Endothelial cell of umbilical vein (primary cell): Measurements from ENCODE around the gene MME. TPM values are rescaled to one million over a fixed set of nuclear protein-coding genes. Genes with fewer than 3 reads are reported as not detected.

Experiments
- BruUV-seq: library from RNA; stranded (reverse); fragments of 400-500 nt; replicated peaks from 2 replicates; lab custom pipeline; 2021; lab: Mats Ljungman, UMichigan
- CTCF ChIA-PET: fragments of 300-600, 350-600 bp; sonication (Branson Sonifier 250); formaldehyde crosslinking; loops from one replicate; lab custom pipeline; 2021; ENCODE audit warnings: antibody characterized with exemption, inconsistent platforms; lab: Charles Lee
- POLR2A ChIA-PET: fragments of 300-600, 350-600 bp; sonication (Branson Sonifier 250); formaldehyde crosslinking; loops from one replicate; lab custom pipeline; 2021; ENCODE audit warnings: antibody characterized with exemption, inconsistent platforms; lab: Charles Lee
- DNase-seq: peaks from one replicate; pipeline ENCODE4 v3.0.0-alpha.2; 2011; ENCODE audit warnings: low read depth, low spot score
- FAIRE-seq: peaks from 2 replicates; lab custom pipeline; 2011; peaks lifted over from hg19 to GRCh38; lab: Jason Lieb, UNC
- H2AFZ ChIP-seq: 2 replicates; pipeline ENCODE4 v1.6.0; 2012; ENCODE audit warnings: low read depth, low read length, control low read depth, inconsistent platforms
- H3K27ac ChIP-seq: 2 replicates; pipeline ENCODE4 v1.5.1; 2011; ENCODE audit warnings: low read depth, mild to moderate bottlenecking, control low read depth, low read length, moderate library complexity; ENCODE audit not compliant: insufficient read depth
- H3K27me3 ChIP-seq, 2 experiments: 2 replicates each; pipeline versions ENCODE4 v1.6.0 to v1.6.1; 2011; ENCODE audit warnings: low read length in 2 of 2, mixed read lengths in 1 of 2; ENCODE audit not compliant: control insufficient read depth in 2 of 2, insufficient read depth in 2 of 2
- H3K36me3 ChIP-seq, 2 experiments: 2 replicates in 1 of 2; 3 replicates in 1 of 2; pipeline ENCODE4 v1.5.1; 2011; ENCODE audit warnings: low read length in 2 of 2, mild to moderate bottlenecking in 1 of 2, moderate library complexity in 1 of 2; ENCODE audit not compliant: control insufficient read depth in 2 of 2, insufficient read depth in 2 of 2; ENCODE audit errors: extremely low read depth in 1 of 2
- H3K4me1 ChIP-seq: 3 replicates; pipeline ENCODE4 v1.5.1; 2011; ENCODE audit warnings: mild to moderate bottlenecking, low read length; ENCODE audit not compliant: control insufficient read depth, insufficient read depth; ENCODE audit errors: extremely low read depth
- H3K4me2 ChIP-seq: 2 replicates; pipeline ENCODE4 v1.6.1; 2011; ENCODE audit warnings: low read length, control low read depth, mixed read lengths; ENCODE audit not compliant: insufficient read depth
- H3K4me3 ChIP-seq, 3 experiments: fragments of 200-600 bp in 1 of 3; sonication (generic), shearing (Covaris generic) in 1 of 3; replicated peaks in 1 of 3; 2 replicates each; pipeline ENCODE4 v1.5.1; 2011 to 2016; ENCODE audit warnings: control low read depth in 3 of 3, low read length in 3 of 3, mild to moderate bottlenecking in 2 of 3, inconsistent platforms in 1 of 3, low read depth in 1 of 3, moderate library complexity in 1 of 3; ENCODE audit not compliant: insufficient read depth in 1 of 3
- H3K79me2 ChIP-seq: 2 replicates; pipeline ENCODE4 v1.6.0; 2012; ENCODE audit warnings: low read length, inconsistent platforms; ENCODE audit not compliant: control insufficient read depth, insufficient read depth
- H3K9ac ChIP-seq: replicated peaks from 2 replicates; pipeline ENCODE3; 2011; ENCODE audit warnings: low read length, control low read depth; ENCODE audit not compliant: insufficient read depth; ENCODE audit errors: extremely low read depth
- H3K9me1 ChIP-seq: replicated peaks from 3 replicates; pipeline ENCODE4 v1.6.0; 2011; ENCODE audit warnings: mild to moderate bottlenecking, low read length; ENCODE audit not compliant: control insufficient read depth, insufficient read depth; ENCODE audit errors: extremely low read depth
- H3K9me3 ChIP-seq: replicated peaks from 2 replicates; pipeline ENCODE4 v1.5.1; 2012; ENCODE audit warnings: low read length, inconsistent platforms; ENCODE audit not compliant: control insufficient read depth, insufficient read depth
- H4K20me1 ChIP-seq: replicated peaks from 2 replicates; pipeline ENCODE3; 2011; ENCODE audit warnings: mild to moderate bottlenecking, low read length; ENCODE audit not compliant: control insufficient read depth, insufficient read depth; ENCODE audit errors: extremely low read depth
- EZH2 ChIP-seq: IDR thresholded peaks from 2 replicates; pipeline ENCODE4 v1.6.1; 2012; ENCODE audit warnings: borderline replicate concordance, low read depth, mild to moderate bottlenecking, moderate library complexity, low read length, inconsistent platforms; ENCODE audit not compliant: severe bottlenecking
- FOS ChIP-seq: IDR thresholded peaks from 2 replicates; pipeline ENCODE4 v1.6.1; 2011; ENCODE audit warnings: mild to moderate bottlenecking, low read length, moderate library complexity, borderline replicate concordance; ENCODE audit not compliant: insufficient read depth
- GATA2 ChIP-seq: IDR thresholded peaks from 2 replicates; pipeline ENCODE4 v1.7.0; 2011; ENCODE audit warnings: low read depth, mild to moderate bottlenecking, moderate library complexity, mixed read lengths, low read length; ENCODE audit not compliant: insufficient read length, insufficient read depth
- JUN ChIP-seq: IDR thresholded peaks from 2 replicates; pipeline ENCODE4 v1.6.1; 2011; ENCODE audit warnings: borderline replicate concordance, low read depth; ENCODE audit not compliant: insufficient read length, insufficient read depth
- MYC ChIP-seq: IDR thresholded peaks from one replicate; pipeline ENCODE4 v1.6.1; 2011; ENCODE audit warnings: mild to moderate bottlenecking, low read depth, low read length
- POLR2A ChIP-seq: IDR thresholded peaks from 2 replicates; pipeline ENCODE4 v1.6.1; 2012; ENCODE audit warnings: low read depth, mild to moderate bottlenecking, control low read depth, low read length
- POLR2AphosphoS5 ChIP-seq: IDR thresholded peaks from 2 replicates; pipeline ENCODE4 v1.6.1; 2012; ENCODE audit warnings: low read depth, mild to moderate bottlenecking, control low read depth, low read length, moderate library complexity; ENCODE audit not compliant: insufficient read depth
- dilution Hi-C: fragments of 300-500 bp; cut with MboI; formaldehyde crosslinking; loops from one replicate; pipeline ENCODE4 v1.15.0; 2019; ENCODE audit warnings: low sequenced_read_pairs; ENCODE audit not compliant: extremely low pct_ligation_motif_present
- intact Hi-C: fragments of 100-400 bp; cut with micrococcal nuclease; formaldehyde crosslinking; loops from one replicate; pipeline ENCODE4 v1.10.0; 2022
- polyA plus RNA-seq, 4 experiments: library from polyadenylated mRNA; depleted of rRNA in 3 of 4; stranded (reverse) in 3 of 4; unstranded in 1 of 4; fragments of >200 nt; gene quantifications; 2 replicates each; pipeline versions ENCODE4 v1.2.1 to v1.2.3, GENCODE V29; 2011 to 2012; ENCODE audit warnings: missing spikeins in 1 of 4
- total RNA-seq: library from RNA; stranded (reverse); gene quantifications from 2 replicates; pipeline ENCODE4 v1.2.3, GENCODE V29; 2021
- TF ChIP-seq, protein P1 (sequence below): IDR thresholded peaks from 2 replicates; pipeline ENCODE4 v1.6.1; 2011; ENCODE audit not compliant: insufficient read depth, insufficient read length
- TF ChIP-seq, protein P2 (sequence below), 2 donors: IDR thresholded peaks; 1 replicate in 1 of 2; 2 replicates in 1 of 2; pipeline ENCODE4 v1.5.1; 2011; ENCODE audit warnings: low read length in 2 of 2, mild to moderate bottlenecking in 2 of 2, moderate library complexity in 2 of 2, control low read depth in 1 of 2, inconsistent platforms in 1 of 2, low read depth in 1 of 2; ENCODE audit not compliant: insufficient read depth in 1 of 2; ENCODE audit errors: extremely low read depth in 1 of 2

The MME gene
- total and polyA plus RNA-seq, 2 donors (not counting 3 experiments of a cell fraction or from before 2014, with no cell fraction given) = 6.0 to 10.5 TPM

DNA sequence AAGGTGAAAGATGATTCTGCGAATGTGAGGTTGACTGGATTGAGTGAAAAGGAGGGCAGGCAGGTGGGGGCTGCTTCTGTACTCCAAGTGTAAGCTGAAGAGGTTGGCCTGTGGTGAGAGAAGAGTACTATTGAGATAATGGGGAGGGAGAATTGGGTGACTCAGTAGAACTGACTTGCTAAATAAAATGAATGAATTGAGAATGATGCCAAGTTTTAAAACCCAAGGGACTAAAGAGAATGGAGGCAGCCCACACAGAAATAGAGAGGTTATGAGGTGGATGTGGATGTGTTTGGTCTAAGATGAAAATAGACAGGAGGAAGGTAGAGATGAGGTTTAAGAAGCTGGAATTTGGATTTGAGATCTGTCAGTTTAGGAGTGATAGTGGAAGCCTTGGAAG is 5.9 kb downstream of the MME start:
- Histone ChIP-seq H3K4me2 (no peak overlapping the region), H2AFZ (no peak overlapping the region), H3K9me1 (no peaks in the 10 kb centered on the region), H3K27me3 (no peaks in the 10 kb centered on the region), H3K36me3 (no peaks in the 10 kb centered on the region), H3K79me2 (no peaks in the 10 kb centered on the region), H3K9ac (no peak overlapping the region), H3K4me3 (no peak overlapping the region), H4K20me1 (no peaks in the 10 kb centered on the region), H3K4me1 (no peaks in the 10 kb centered on the region), H3K9me3 (no peaks in the 10 kb centered on the region), H3K27ac (no peak overlapping the region)
- TF ChIP-seq POLR2A = no peak
- TF ChIP-seq EZH2 = no peak
- no peak for TF ChIP-seq GATA2
- POLR2A ChIA-PET = no interaction called here
- intact Hi-C loops = no loop called here
- FAIRE-seq = no peak
- no TSS peak for BruUV-seq
- dilution Hi-C loops = no loop called here
- DNase-seq = no peak
- CTCF ChIA-PET = interaction anchor here (1.3 kb wide), 1 partner anchor 181 kb away, joined by 3 read pairs; no protein-coding TSS in a partner anchor

DNA sequence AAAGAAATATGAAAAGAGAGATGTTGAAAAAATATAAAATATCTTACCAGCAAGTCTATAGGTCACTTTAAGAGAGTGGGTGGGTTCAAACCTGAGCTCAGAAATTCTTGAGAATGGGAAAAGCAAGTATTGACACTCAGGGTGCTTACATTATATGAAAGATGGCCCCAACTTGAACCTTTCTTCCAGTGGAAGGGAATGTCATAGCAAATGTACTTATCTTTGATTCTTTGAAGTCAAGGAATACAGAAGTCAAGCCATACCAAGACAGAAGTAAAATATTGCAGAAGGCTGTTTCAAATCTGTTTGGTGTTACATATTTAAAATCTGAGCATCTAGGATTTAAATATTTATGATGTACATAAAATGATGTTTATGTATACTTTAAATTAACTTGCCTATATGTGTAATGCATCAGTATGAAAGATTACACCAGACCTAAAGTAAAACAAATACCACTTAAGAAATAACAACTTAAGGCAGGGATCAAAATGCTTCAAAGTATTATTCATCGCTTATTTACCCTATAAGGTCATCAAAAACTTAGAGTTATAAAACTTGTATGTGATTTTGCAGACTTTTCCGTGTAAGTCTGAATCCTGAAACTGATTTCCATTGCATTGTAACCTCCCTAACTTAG is 8.7 kb downstream of the MME start:
- Histone ChIP-seq H3K9ac (no peak overlapping the region), H3K27ac (no peak overlapping the region), H2AFZ (no peak overlapping the region), H3K4me1 (no peaks in the 10 kb centered on the region), H3K36me3 (no peaks in the 10 kb centered on the region), H3K79me2 (no peaks in the 10 kb centered on the region), H3K4me3 (no peak overlapping the region), H3K9me3 (no peaks in the 10 kb centered on the region), H3K9me1 (no peaks in the 10 kb centered on the region), H3K27me3 (no peaks in the 10 kb centered on the region), H4K20me1 (no peaks in the 10 kb centered on the region), H3K4me2 (no peak overlapping the region)
- no peak for DNase-seq
- no peak for FAIRE-seq
- ChIA-PET CTCF (no interaction called here), POLR2A (no interaction called here)
- TF ChIP-seq MYC (no peak), EZH2 (no peak), FOS (no peak), POLR2A (no peak), GATA2 (no peak), JUN (no peak), POLR2AphosphoS5 (no peak)
- TF ChIP-seq, protein P1, sequence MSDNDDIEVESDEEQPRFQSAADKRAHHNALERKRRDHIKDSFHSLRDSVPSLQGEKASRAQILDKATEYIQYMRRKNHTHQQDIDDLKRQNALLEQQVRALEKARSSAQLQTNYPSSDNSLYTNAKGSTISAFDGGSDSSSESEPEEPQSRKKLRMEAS = no peak
- TF ChIP-seq, protein P2, sequence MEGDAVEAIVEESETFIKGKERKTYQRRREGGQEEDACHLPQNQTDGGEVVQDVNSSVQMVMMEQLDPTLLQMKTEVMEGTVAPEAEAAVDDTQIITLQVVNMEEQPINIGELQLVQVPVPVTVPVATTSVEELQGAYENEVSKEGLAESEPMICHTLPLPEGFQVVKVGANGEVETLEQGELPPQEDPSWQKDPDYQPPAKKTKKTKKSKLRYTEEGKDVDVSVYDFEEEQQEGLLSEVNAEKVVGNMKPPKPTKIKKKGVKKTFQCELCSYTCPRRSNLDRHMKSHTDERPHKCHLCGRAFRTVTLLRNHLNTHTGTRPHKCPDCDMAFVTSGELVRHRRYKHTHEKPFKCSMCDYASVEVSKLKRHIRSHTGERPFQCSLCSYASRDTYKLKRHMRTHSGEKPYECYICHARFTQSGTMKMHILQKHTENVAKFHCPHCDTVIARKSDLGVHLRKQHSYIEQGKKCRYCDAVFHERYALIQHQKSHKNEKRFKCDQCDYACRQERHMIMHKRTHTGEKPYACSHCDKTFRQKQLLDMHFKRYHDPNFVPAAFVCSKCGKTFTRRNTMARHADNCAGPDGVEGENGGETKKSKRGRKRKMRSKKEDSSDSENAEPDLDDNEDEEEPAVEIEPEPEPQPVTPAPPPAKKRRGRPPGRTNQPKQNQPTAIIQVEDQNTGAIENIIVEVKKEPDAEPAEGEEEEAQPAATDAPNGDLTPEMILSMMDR (IDR thresholded peaks at IDR 0.05; ENCODE audit: extremely low read depth in 1 of 2, insufficient read depth in 1 of 2, low read depth in 1 of 2, low read length in 2 of 2) = no peak
- BruUV-seq = no TSS peak
- intact Hi-C loops (no loop called here), dilution Hi-C loops (no loop called here)
